ENCODE measurements around the gene STARD3NL. TPM values are rescaled to one million over a fixed set of nuclear protein-coding genes. Genes with fewer than 3 reads are reported as not detected.

Gene STARD3NL
- total and polyA plus RNA-seq, 10 of the 15 experiments (the other 5 are each of a cell fraction or from before 2014, with no cell fraction given) = 66.1 to 133 (median 85.7) TPM

- TF ChIP-seq CUX1 (IDR thresholded peaks at IDR 0.05; ENCODE audit: insufficient replicate concordance, low read depth, low read length) (no peak), STAT3 (IDR thresholded peaks at IDR 0.05; ENCODE audit: low read depth, low read length) (no peak), CEBPZ (IDR thresholded peaks at IDR 0.05; ENCODE audit: low read depth, low read length) (no peak), PAX5 (IDR thresholded peaks at IDR 0.05; ENCODE audit: borderline replicate concordance, low read depth, low read length) (peak; percentile 31; the same call in 1 of the 2 replicates), MLLT1 (IDR thresholded peaks at IDR 0.05) (no peak), NR2C2 (IDR thresholded peaks at IDR 0.05; ENCODE audit: borderline replicate concordance, control insufficient read depth, insufficient read length, low read depth) (no peak), FOXK2 (IDR thresholded peaks at IDR 0.05) (no peak), WRNIP1 (IDR thresholded peaks at IDR 0.05; ENCODE audit: borderline replicate concordance, low read depth, low read length) (no peak)
Observed at GRCh38 chr7:38187794-38188440, 9.9 kb downstream of the STARD3NL start (continued).
